RWPE2 (cell line): ENCODE measurements around the gene NUDT9.
"Not testable (repeated sequence)": the region's sequence is repeated elsewhere in the genome, so short reads cannot be mapped to it uniquely, and the experiment has no call there.

Source experiments
- ATAC-seq: fragments of 200-7000 bp; cut with Tn5 transposase; 3 replicates; pipeline ENCODE4 v1.9.1; 2021; ENCODE audit warnings: low read depth
- DNase-seq: peaks from one replicate; pipeline ENCODE4 v3.0.0-alpha.2; 2020; ENCODE audit warnings: low spot score
- H3K27ac ChIP-seq: fragments of 450-650 bp; 2 replicates; pipeline ENCODE4 v1.5.1; 2017; ENCODE audit warnings: mild to moderate bottlenecking; ENCODE audit not compliant: poor library complexity, severe bottlenecking
- H3K27me3 ChIP-seq: fragments of 250-450 bp; sonication (Bioruptor Pico); 2 replicates; pipeline ENCODE4 v1.5.1; 2021; ENCODE audit warnings: mild to moderate bottlenecking, moderate library complexity; ENCODE audit not compliant: insufficient read depth, poor library complexity, severe bottlenecking
- H3K36me3 ChIP-seq: fragments of 250-450 bp; sonication (Bioruptor Pico); 2 replicates; pipeline ENCODE4 v1.5.1; 2020; ENCODE audit warnings: low read depth, mild to moderate bottlenecking, moderate library complexity
- H3K4me1 ChIP-seq: fragments of 250-450 bp; sonication (Bioruptor Pico); 2 replicates; pipeline ENCODE4 v1.5.1; 2021; ENCODE audit warnings: mild to moderate bottlenecking, moderate library complexity; ENCODE audit not compliant: insufficient read depth, poor library complexity, severe bottlenecking
- H3K4me3 ChIP-seq: fragments of 250-450 bp; sonication (Bioruptor Pico); 2 replicates; pipeline ENCODE4 v1.5.1; 2021; ENCODE audit warnings: mild to moderate bottlenecking, moderate library complexity; ENCODE audit not compliant: severe bottlenecking
- H3K9me3 ChIP-seq: fragments of 250-450 bp; sonication (Bioruptor Pico); 2 replicates; pipeline ENCODE4 v1.5.1; 2021; ENCODE audit warnings: mild to moderate bottlenecking, moderate library complexity; ENCODE audit not compliant: severe bottlenecking
- CTCF ChIP-seq: fragments of 450-650 bp; IDR thresholded peaks from one replicate; pipeline ENCODE4 v1.5.1; 2017; ENCODE audit warnings: mild to moderate bottlenecking, moderate library complexity; ENCODE audit not compliant: poor library complexity, severe bottlenecking

The NUDT9 gene

GRCh38 chr4:87410157-87410556 is 12.2 kb upstream of the NUDT9 start:
- Histone ChIP-seq H3K4me1 (no peaks in the 10 kb centered on the region), H3K9me3 (no peaks in the 10 kb centered on the region), H3K36me3 (no peaks in the 10 kb centered on the region), H3K27me3 (no peaks in the 10 kb centered on the region), H3K4me3 (no peak overlapping the region), H3K27ac (no peak overlapping the region)
- TF ChIP-seq CTCF = no peak
- no peak for DNase-seq
- ATAC-seq = no peak

GRCh38 chr4:87410679-87411078 is 11.7 kb upstream of the NUDT9 start:
- no peaks in the 10 kb centered on the region for H3K4me1 ChIP-seq
- DNase-seq = no peak
- no peaks in the 10 kb centered on the region for H3K36me3 ChIP-seq
- H3K27me3 ChIP-seq = no peaks in the 10 kb centered on the region
- H3K27ac ChIP-seq = no peak overlapping the region
- no peak for TF ChIP-seq CTCF
- H3K9me3 ChIP-seq = no peaks in the 10 kb centered on the region
- H3K4me3 ChIP-seq = no peak overlapping the region
- ATAC-seq = no peak

- Histone ChIP-seq H3K4me1 (no peaks in the 10 kb centered on the region), H3K36me3 (no peaks in the 10 kb centered on the region), H3K9me3 (peaks cover 1% of the 10 kb centered on the region), H3K4me3 (no peak overlapping the region), H3K27ac (no peak overlapping the region), H3K27me3 (no peaks in the 10 kb centered on the region)
- TF ChIP-seq CTCF = no peak
- ATAC-seq (no peak), DNase-seq (no peak)
Observed at GRCh38 chr4:87414816-87415215, 7.6 kb upstream of the NUDT9 start.

DNA sequence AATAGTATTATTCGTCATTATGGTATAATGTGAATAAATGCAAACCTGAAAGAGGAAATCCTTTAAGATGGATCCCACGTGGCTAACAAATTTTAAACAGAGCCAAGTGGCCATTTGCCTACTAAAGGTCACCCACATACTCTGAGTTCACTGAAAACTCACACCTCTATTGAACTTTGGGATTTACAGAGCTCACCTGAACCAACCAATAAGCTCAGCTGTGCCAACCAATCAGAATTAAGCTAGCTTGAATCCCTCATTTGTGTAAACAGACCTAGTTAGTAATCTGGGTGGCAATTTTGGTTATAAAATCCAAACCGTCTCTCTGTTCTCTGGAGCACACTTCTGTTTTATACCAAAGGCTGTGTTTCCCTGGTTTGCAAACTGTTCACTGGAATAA is 5.4 kb upstream of the NUDT9 start:
- TF ChIP-seq CTCF = no peak
- Histone ChIP-seq H3K4me3 (no peak overlapping the region), H3K36me3 (no peaks in the 10 kb centered on the region), H3K27ac (no peak overlapping the region), H3K4me1 (no peaks in the 10 kb centered on the region), H3K9me3 (peaks cover 1% of the 10 kb centered on the region), H3K27me3 (no peaks in the 10 kb centered on the region)
- ATAC-seq (no peak), DNase-seq (no peak)

- not testable (repeated sequence) for H3K4me3 ChIP-seq, H3K9me3 ChIP-seq, H3K27ac ChIP-seq, H3K36me3 ChIP-seq, H3K4me1 ChIP-seq, H3K27me3 ChIP-seq, ATAC-seq, DNase-seq
Observed at GRCh38 chr4:87418410-87418809, 4.0 kb upstream of the NUDT9 start.
